Measurements from ENCODE around the gene CES2.
"Not testable (repeated sequence)": the region's sequence is repeated elsewhere in the genome, so short reads cannot be mapped to it uniquely, and the experiment has no call there.

The CES2 gene

GRCh38 chr16:66919569-66920298 lies 15.6 kb upstream of the CES2 start:
- no peak for DNase-seq (ENCODE audit: low read depth)

GRCh38 chr16:66920299-66920590 lies 15.1 kb upstream of the CES2 start:
- no peak for DNase-seq (ENCODE audit: low read depth)

- no peak for DNase-seq (ENCODE audit: low read depth)
These were observed 14.2 kb upstream of the CES2 start for GRCh38 chr16:66920924-66921680.

- DNase-seq (ENCODE audit: low read depth) = no peak
These were observed 13.4 kb upstream of the CES2 start for GRCh38 chr16:66921729-66922450.

- DNase-seq (ENCODE audit: low read depth) = no peak
These were observed 12.0 kb upstream of the CES2 start for GRCh38 chr16:66923247-66923731.

- DNase-seq (ENCODE audit: low read depth) = no peak
These were observed 11.4 kb upstream of the CES2 start for GRCh38 chr16:66923866-66924265.

GRCh38 chr16:66924527-66925321 lies 10.6 kb upstream of the CES2 start:
- no peak for DNase-seq (ENCODE audit: low read depth)

GRCh38 chr16:66925322-66925840 lies 9.9 kb upstream of the CES2 start, which contains the start of gene RRAD:
Gene RRAD (minus strand): TSS chr16:66925535. CDS start chr16:66925179, 356 bp downstream.
- no peak for DNase-seq (ENCODE audit: low read depth)

- DNase-seq (ENCODE audit: low read depth) = no peak
These were observed 9.0 kb upstream of the CES2 start for GRCh38 chr16:66926171-66926947.

GRCh38 chr16:66926961-66927436 lies 8.3 kb upstream of the CES2 start:
- DNase-seq (ENCODE audit: low read depth) = no peak

GRCh38 chr16:66927918-66928649 lies 7.2 kb upstream of the CES2 start:
- no peak for DNase-seq (ENCODE audit: low read depth)

- DNase-seq (ENCODE audit: low read depth) = no peak
These were observed 6.5 kb upstream of the CES2 start for GRCh38 chr16:66928702-66929388.

GRCh38 chr16:66930189-66930588 lies 5.1 kb upstream of the CES2 start:
- DNase-seq (ENCODE audit: low read depth) = no peak

GRCh38 chr16:66931665-66932064 lies 3.7 kb upstream of the CES2 start:
- DNase-seq (ENCODE audit: low read depth) = no peak

- no peak for DNase-seq (ENCODE audit: low read depth)
These were observed 3.2 kb upstream of the CES2 start for GRCh38 chr16:66932076-66932475.

- no peak for DNase-seq (ENCODE audit: low read depth)
These were observed 1.6 kb upstream of the CES2 start for GRCh38 chr16:66933776-66934137.

- DNase-seq (ENCODE audit: low read depth) = peak; percentile 84
These were observed 1.0 kb upstream of the CES2 start, which contains the start of gene CIAO2B for GRCh38 chr16:66934138-66934838. Gene CIAO2B (minus strand): TSS chr16:66934402. CDS start chr16:66934364, 38 bp downstream.

GRCh38 chr16:66934839-66935313 lies 440 bp upstream of the CES2 start:
- not testable (repeated sequence) for DNase-seq (ENCODE audit: low read depth)

- DNase-seq (ENCODE audit: low read depth) = no peak
These were observed 1.1 kb downstream of the CES2 start for GRCh38 chr16:66936462-66936861.
